Measurements from ENCODE around the gene RTKN. TPM values are rescaled to one million over a fixed set of nuclear protein-coding genes. Genes with fewer than 3 reads are reported as not detected.

RTKN gene
- total and polyA plus RNA-seq, 2 of the 13 experiments (the other 11 are each of a cell fraction or from before 2014, with no cell fraction given): 159 to 166 TPM

DNA sequence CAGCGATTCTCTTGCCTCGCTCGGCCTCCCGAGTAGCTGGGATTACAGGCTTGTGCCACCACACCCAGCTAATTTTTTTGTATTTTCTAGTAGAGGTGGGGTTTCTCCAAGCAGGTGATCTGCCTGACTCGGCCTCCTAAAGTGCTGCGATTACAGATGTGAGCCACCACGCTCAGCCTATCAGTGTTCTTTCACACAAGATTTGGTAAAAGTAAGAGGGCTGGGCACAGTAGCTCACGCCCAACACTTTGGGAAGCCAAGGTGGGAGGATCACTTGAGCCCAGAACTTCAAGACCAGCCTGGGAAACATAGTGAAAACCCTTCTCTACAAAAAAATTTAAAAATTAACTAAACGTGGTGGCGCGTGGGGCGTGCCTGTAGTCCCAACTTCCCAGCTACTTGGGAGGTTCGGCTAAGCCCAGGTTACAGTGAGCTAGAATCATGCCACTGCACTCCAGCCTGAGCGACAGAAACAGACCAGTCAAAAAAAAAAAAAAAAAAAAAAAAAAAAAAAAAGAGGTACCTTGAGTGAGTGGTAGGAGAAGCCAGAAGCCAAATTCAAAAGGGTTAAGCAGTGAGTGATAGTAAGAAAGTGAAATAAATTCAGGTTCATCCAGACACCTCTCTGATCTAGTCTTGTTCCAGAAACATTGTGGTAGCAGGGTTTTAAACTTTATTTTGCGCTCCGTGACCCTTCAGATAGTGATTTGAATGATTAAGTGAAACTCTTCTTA is 29.8 kb upstream of the RTKN start:
- intact Hi-C loops (cut with micrococcal nuclease; ENCODE audit: unreplicated experiment) (loop anchor here (1.0 to 2.0 kb wide), 2 partner anchors 13 to 58 kb away; partner anchors contain the start of genes AUP1, HTRA2 and WBP1), in situ Hi-C loops (cut with HindIII; ENCODE audit: extremely low pct_ligation_motif_present, low pct_unique_long_range_greater_than_20kb) (no loop called here)
- Histone ChIP-seq H2AFZ (ENCODE audit: low read length) (no peak overlapping the region), H3K9me3 (ENCODE audit: low read length) (no peaks in the 10 kb centered on the region), H4K20me1 (ENCODE audit: insufficient read depth, low read length) (no peaks in the 10 kb centered on the region), H3K27ac (ENCODE audit: extremely low read length, insufficient read depth, low read length) (peak overlapping the region; percentile 83), H3K9ac (ENCODE audit: insufficient read depth, low read depth, low read length) (peak overlapping the region; percentile 86), H3K36me3 (replicated peaks in 1 of 2; ENCODE audit: control insufficient read depth in 1 of 2, insufficient read depth in 2 of 2, low read length in 2 of 2) (peaks cover 7 to 16% of the 10 kb centered on the region in 2 experiments), H3K4me2 (ENCODE audit: low read depth, low read length) (peak overlapping the region; percentile 95), H3K4me1 (ENCODE audit: insufficient read depth, low read length) (peaks cover 51% of the 10 kb centered on the region), H3K4me3 (replicated peaks in 1 of 3; ENCODE audit: insufficient read depth in 1 of 3, low read depth in 2 of 3, low read length in 3 of 3) (peak overlapping the region; percentile 67 to 91 (median 83)), H3K27me3 (ENCODE audit: control insufficient read depth in 1 of 2, insufficient read depth in 2 of 2, low read length in 2 of 2) (no peaks in the 10 kb centered on the region; a peak in 1 of 5 replicates), H3K79me2 (ENCODE audit: insufficient read depth, low read length) (peaks cover 2% of the 10 kb centered on the region)
- ChIA-PET POLR2A (interaction anchor here (0.7 to 20.6 kb wide), 16 partner anchors 10 to 293 kb away, joined by 3 to 795 read pairs (median 6); partner anchors contain the start of genes AUP1, CCDC142, DQX1 and HTRA2), CTCF (ENCODE audit: low intra/inter-chr PET ratio, low total read pairs) (no interaction called here)
- no peak for DNase-seq (ENCODE audit: low spot score)
- BruUV-seq (replicated peaks): no TSS peak
- peak; percentile 12 for ATAC-seq
- 46% methylated on average over 16 of the region's 16 CpGs for WGBS (ENCODE audit: low lambda C conversion rate)
- FAIRE-seq: no peak
- TF ChIP-seq, protein P1, sequence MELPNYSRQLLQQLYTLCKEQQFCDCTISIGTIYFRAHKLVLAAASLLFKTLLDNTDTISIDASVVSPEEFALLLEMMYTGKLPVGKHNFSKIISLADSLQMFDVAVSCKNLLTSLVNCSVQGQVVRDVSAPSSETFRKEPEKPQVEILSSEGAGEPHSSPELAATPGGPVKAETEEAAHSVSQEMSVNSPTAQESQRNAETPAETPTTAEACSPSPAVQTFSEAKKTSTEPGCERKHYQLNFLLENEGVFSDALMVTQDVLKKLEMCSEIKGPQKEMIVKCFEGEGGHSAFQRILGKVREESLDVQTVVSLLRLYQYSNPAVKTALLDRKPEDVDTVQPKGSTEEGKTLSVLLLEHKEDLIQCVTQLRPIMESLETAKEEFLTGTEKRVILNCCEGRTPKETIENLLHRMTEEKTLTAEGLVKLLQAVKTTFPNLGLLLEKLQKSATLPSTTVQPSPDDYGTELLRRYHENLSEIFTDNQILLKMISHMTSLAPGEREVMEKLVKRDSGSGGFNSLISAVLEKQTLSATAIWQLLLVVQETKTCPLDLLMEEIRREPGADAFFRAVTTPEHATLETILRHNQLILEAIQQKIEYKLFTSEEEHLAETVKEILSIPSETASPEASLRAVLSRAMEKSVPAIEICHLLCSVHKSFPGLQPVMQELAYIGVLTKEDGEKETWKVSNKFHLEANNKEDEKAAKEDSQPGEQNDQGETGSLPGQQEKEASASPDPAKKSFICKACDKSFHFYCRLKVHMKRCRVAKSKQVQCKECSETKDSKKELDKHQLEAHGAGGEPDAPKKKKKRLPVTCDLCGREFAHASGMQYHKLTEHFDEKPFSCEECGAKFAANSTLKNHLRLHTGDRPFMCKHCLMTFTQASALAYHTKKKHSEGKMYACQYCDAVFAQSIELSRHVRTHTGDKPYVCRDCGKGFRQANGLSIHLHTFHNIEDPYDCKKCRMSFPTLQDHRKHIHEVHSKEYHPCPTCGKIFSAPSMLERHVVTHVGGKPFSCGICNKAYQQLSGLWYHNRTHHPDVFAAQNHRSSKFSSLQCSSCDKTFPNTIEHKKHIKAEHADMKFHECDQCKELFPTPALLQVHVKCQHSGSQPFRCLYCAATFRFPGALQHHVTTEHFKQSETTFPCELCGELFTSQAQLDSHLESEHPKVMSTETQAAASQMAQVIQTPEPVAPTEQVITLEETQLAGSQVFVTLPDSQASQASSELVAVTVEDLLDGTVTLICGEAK (IDR thresholded peaks at IDR 0.05): peak; percentile 14; the same call in 1 of the 2 replicates
- TF ChIP-seq, protein P1 (CRISPR knock-in tag; IDR thresholded peaks at IDR 0.05): no peak
- TF ChIP-seq ZNF460 (CRISPR knock-in tag; IDR thresholded peaks at IDR 0.05; ENCODE audit: borderline replicate concordance) (peak; percentile 43; the same call in 1 of the 2 replicates), HDAC1 (CRISPR knock-in tag; IDR thresholded peaks at IDR 0.05) (no peak), ZNF562 (CRISPR knock-in tag; IDR thresholded peaks at IDR 0.05; ENCODE audit: borderline replicate concordance) (no peak), ZNF431 (CRISPR knock-in tag; IDR thresholded peaks at IDR 0.05; ENCODE audit: borderline replicate concordance, low read depth) (0 out of 2 replicates have a peak, but pooled peaks have one; percentile 26), ONECUT2 (CRISPR knock-in tag; IDR thresholded peaks at IDR 0.05) (no peak), ARID2 (CRISPR knock-in tag; IDR thresholded peaks at IDR 0.05; ENCODE audit: borderline replicate concordance) (no peak), ZBTB1 (CRISPR knock-in tag; IDR thresholded peaks at IDR 0.05; ENCODE audit: borderline replicate concordance) (no peak), ZNF263 (CRISPR knock-in tag; IDR thresholded peaks at IDR 0.05) (peak; percentile 23; the same call in 1 of the 2 replicates), ZNF556 (CRISPR knock-in tag; IDR thresholded peaks at IDR 0.05; ENCODE audit: borderline replicate concordance) (no peak), ZNF558 (CRISPR knock-in tag; IDR thresholded peaks at IDR 0.05; ENCODE audit: borderline replicate concordance) (0 out of 2 replicates have a peak, but pooled peaks have one; percentile 16)
- TF ChIP-seq, protein P2, sequence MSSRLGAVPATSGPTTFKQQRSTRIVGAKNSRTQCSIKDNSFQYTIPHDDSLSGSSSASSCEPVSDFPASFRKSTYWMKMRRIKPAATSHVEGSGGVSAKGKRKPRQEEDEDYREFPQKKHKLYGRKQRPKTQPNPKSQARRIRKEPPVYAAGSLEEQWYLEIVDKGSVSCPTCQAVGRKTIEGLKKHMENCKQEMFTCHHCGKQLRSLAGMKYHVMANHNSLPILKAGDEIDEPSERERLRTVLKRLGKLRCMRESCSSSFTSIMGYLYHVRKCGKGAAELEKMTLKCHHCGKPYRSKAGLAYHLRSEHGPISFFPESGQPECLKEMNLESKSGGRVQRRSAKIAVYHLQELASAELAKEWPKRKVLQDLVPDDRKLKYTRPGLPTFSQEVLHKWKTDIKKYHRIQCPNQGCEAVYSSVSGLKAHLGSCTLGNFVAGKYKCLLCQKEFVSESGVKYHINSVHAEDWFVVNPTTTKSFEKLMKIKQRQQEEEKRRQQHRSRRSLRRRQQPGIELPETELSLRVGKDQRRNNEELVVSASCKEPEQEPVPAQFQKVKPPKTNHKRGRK (CRISPR knock-in tag; IDR thresholded peaks at IDR 0.05): peak; percentile 12; the same call in 1 of the 2 replicates
